HG02642 (cell line): Measurements from ENCODE around the gene FAM8A1.

ENCODE experiments used
- ATAC-seq: cut with Tn5 transposase; IDR thresholded peaks from one replicate; pipeline ENCODE4 v1.9.1; 2021; ENCODE audit warnings: mild to moderate bottlenecking; ENCODE audit not compliant: unreplicated experiment, poor library complexity

Gene FAM8A1

GRCh38 chr6:17600527-17601385 is 654 bp downstream of the FAM8A1 start:
- ATAC-seq = peak; percentile 54

DNA sequence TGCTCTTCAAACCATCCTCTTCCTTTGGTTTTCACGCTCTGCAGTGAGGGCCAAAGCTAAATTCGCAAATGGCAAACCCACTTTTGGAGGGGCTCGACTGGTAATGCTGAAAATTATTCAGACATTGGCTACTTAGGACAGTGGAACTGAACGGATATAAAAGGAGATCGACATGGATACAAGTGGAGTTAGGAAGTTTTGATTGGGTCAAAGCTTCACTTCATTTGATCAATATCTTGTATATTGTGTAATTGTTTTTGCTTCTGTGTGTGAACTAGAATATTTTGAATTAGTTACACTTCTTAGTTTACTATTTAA is 1.2 kb downstream of the FAM8A1 start:
- no peak for ATAC-seq

GRCh38 chr6:17602888-17603287 is 2.8 kb downstream of the FAM8A1 start:
- ATAC-seq = no peak

- ATAC-seq = no peak
Observed at GRCh38 chr6:17606606-17607005, 6.5 kb downstream of the FAM8A1 start.

DNA sequence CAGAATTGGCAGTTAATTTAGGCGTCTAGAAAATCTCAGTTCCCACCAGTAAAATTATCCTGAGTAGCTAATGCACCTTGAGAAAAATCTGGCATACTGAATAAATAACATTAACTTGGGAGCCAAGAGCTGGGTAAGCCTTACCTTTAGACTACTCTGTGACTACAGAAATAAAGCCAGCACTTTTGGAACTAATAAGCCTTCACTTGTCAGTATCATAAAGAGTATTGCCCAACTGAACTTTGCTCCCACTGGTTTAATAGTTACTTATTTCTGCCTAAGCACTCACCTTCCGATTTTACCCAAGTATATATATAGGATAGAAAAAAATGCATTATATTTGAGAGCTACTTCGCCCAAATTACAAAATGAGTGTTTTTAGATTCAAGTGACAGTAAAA is 10.7 kb downstream of the FAM8A1 start:
- no peak for ATAC-seq

GRCh38 chr6:17612048-17612447 is 11.9 kb downstream of the FAM8A1 start:
- no peak for ATAC-seq

DNA sequence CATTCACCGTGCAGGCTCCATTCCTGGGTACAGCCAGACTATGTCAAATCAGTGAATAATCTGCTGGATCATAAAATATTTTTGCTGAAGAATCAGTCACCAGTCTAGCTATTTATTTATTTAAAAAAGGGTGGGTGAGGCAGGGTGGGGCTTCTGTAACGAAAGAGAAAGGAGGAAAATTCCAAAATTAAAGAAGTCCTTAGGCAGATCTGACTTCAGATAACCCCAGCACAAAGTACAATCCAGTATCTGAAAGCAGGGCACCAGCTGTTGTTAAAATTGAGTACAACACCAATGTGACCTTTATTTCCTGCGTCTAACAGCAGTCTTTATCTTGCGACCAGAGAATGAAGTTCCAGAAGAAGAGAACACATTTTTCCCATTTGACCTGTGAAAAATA is 15.7 kb downstream of the FAM8A1 start:
- no peak for ATAC-seq

DNA sequence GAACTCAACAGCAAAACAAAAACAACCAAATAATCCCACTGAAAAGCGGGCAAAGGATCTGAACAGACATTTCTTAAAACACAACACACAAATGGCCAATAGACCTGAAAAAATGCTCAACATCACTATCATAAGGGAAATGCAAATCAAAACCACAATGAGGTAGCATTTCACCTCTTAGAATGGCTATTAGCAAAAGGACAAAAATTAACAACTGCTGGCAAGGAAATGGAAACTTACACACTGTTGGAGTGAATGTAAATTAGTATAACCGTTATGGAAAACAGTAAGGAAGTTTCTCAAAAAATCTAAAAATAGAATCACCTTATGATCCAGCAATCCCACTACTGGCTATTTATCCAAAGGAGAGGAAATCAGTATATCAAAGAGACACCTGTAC is 20.9 kb downstream of the FAM8A1 start:
- ATAC-seq = peak; percentile 64

- no peak for ATAC-seq
Observed at GRCh38 chr6:17622144-17622543, 22.0 kb downstream of the FAM8A1 start.

DNA sequence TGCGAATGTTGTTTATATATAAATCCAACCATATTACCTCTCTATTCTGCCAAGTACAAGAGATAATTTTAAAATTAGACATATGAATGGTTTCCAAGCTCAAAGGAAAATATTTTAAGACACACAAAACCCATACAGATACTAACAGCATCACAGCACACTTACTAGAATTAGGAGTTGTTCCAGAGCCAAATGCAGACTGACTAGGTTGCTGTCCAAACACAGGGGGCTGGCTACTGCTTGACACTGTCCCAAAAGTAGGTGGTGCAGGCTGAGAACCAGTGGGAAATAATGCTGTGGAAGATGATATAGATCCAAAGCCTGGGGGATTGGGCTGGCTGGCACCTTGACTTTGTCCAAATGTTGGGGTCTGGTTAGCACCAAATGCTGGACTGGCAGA is 24.3 kb downstream of the FAM8A1 start:
- ATAC-seq = no peak

DNA sequence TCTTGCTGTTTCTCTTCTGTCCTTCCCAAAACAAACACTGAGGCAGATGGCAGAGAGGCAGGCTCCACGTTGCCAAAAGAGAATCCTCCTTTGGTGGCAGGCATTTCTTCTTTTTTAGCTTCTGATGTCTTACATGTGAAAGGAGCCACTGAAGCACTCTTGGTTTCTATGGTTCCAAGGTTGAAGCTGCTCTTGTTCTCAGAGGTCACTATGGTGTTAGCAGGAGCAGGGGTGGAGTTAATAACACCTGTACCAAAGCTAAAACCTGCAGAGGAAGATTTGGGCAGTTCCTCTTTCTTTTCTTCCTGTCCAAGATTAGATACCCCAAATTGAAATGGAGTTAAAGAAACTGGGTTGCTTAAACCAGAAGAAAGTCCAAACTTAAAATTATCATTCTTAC is 28.8 kb downstream of the FAM8A1 start:
- peak; percentile 67 for ATAC-seq

DNA sequence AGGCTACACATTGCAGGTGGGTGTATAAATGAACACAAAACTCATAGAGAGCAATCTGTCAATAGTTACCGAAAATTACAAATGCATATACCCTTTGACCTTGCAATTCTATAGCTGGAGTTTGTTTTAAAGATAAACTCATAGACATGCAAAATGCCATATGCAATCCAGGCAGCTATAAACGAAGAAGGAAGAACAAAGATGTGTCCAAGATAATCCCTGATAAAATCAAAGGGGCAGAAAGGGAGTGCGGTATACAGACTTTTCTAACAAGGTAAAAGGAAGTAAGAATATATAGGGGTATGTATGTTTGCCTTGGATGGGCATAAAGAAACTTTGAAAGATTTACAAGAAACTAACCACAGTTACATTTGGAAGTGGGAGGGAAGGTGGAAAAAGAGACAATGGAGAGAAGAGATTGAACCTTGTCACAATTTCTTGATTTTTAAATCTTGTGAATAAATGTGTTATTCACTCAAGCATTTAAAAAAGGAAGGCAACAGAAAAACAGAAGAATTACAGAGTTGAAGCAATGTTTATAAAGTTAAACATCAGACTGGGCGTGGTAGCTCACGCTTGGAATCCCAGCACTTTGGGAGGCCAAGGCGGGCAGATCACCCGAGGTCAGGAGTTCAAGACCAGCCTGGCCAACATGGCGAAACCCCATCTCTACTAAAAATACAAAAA is 29.9 kb downstream of the FAM8A1 start:
- no peak for ATAC-seq

DNA sequence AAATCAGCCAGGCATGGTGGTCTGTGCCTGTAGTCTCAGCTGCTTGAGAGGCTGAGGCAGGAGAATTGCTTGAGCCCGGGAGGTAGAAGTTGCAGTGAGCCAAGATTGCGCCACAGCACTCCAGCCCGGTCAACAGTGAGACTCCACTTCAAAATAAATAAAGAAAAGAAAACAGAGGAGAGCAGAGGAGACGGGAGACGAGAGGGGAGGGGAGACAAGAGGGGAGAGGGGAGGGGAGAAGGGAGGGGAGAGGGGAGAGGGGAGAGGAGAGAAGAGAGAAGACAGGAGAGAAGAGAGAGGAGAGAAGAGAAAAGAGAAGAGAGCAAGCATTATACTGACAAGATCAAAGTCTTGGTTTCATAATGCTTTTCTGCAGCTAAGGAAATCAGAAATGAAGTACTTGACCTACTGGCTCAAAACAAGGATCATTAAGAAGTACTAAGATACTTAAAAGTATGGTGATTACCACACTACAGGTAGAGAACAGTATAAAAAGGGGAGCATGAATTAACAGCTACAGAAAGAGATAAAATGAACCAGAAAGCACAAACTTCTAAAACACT is 30.5 kb downstream of the FAM8A1 start:
- no peak for ATAC-seq

DNA sequence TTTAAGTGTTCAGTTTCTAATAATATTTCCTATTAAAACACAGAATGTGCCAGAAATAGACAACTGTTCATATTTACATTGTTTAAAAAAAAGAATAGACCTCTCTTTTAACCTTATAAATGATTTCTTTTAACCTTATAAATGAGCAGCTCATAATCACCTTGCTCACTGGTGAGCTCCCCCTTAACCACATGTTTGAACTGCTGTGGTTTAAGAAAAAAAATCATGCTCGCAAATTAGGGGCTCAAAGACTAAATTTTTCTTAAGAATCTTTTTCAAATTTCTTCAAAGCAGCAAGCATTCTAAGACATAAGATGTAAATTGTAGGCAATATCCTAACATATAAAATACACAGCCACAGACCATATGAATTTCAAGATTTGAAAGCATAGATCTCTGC is 32.8 kb downstream of the FAM8A1 start:
- no peak for ATAC-seq

GRCh38 chr6:17633465-17634188 is 33.5 kb downstream of the FAM8A1 start:
- peak; percentile 43 for ATAC-seq

GRCh38 chr6:17635568-17635967 is 35.5 kb downstream of the FAM8A1 start:
- no peak for ATAC-seq

DNA sequence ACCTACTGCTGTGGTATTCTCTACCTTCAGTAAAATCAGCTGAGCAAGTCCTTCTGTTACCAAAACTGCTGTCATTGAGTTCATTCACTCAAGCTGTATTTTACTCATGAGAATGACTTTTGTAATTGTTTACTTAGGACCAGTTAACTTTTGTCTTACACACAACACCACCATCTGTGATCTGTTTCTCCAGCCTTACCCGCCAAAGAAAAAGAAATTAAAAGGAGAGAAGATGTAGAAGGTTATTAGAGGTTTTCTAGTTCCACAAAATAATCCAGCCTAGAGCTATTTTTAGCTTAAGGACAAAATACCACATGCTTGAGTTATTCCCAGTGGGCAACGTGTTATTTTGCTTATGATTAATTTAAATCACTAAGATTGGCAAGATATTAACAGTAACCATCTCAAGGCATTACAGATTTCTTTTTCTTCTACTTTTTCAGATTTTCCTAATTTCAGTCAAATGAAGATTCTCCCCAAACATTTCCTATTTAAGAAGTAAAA is 38.2 kb downstream of the FAM8A1 start:
- no peak for ATAC-seq

DNA sequence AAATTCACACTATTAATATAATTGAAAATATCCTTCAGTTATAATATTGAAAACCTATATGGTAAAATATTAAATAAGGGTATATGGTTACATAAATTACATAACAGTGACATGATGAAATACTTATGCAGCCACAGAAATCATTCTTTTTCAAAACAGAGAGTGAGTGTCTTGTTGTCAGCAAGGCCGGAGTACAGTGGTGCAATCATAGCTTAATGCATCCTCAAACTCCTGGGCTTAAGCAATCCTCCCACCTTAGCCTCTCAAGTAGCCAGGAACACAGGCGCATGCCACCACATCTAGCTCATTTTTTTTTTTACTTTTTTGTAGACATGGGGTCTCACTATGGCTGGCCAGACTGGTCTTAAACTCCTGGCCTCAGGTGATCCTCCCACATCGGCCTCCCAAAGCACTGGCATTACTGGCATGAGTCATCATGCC is 40.4 kb downstream of the FAM8A1 start:
- no peak for ATAC-seq

DNA sequence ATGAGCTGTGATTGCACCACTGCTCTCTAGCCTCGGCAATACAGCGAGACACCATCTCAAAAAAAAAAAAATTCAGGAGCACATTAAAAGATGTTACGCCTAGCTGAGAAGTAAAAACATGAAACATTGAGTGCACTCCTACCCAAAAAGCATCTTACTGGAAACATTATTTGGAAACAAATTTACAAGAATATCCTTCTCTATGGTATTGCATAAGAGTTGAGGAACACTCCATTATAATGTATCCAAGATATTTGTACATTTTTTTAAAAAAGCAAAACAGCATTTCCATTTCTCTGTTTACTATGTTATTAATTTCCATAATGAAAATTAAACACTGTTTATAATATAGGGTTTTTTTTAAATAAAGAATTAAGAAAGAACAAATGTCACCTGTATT is 48.6 kb downstream of the FAM8A1 start:
- no peak for ATAC-seq

- ATAC-seq = no peak
Observed at GRCh38 chr6:17650656-17651309, 50.7 kb downstream of the FAM8A1 start.
